CD4-positive, alpha-beta memory T cell (primary cell): ENCODE data around the gene ABCC10. TPM values are rescaled to one million over a fixed set of nuclear protein-coding genes. Genes with fewer than 3 reads are reported as not detected.
A peak's percentile ranks its signal among the peaks of the same experiment; 100 is the strongest.
"Not testable (repeated sequence)": the region's sequence is repeated elsewhere in the genome, so short reads cannot be mapped to it uniquely, and the experiment has no call there.

Source experiments
- CTCF ChIA-PET: fragments of 350-600 bp; sonication (Branson Sonifier 250); formaldehyde crosslinking; loops from one replicate; lab custom pipeline; 2021; ENCODE audit warnings: inconsistent platforms; ENCODE audit not compliant: partially characterized antibody; lab: Charles Lee
- POLR2A ChIA-PET: fragments of 350-600 bp; sonication (Branson Sonifier 250); formaldehyde crosslinking; loops from one replicate; lab custom pipeline; 2021; ENCODE audit not compliant: partially characterized antibody; lab: Charles Lee
- DNase-seq, 5 donors: peaks; one replicate each; pipeline versions ENCODE4 v3.0.0 to v3.0.0-alpha.2; 2020 to 2022; ENCODE audit warnings: mixed read lengths in 1 of 5
- H3K27ac ChIP-seq: one replicate; pipeline ENCODE4 v1.7.0; 2013; ENCODE audit warnings: low read depth, low read length
- H3K27me3 ChIP-seq: 2 replicates; pipeline ENCODE4 v1.7.0; 2013; ENCODE audit warnings: mild to moderate bottlenecking, low read length, moderate library complexity; ENCODE audit not compliant: insufficient read depth
- H3K36me3 ChIP-seq: 2 replicates; pipeline ENCODE4 v1.7.0; 2013; ENCODE audit warnings: mild to moderate bottlenecking, low read length, moderate library complexity; ENCODE audit not compliant: insufficient read depth
- H3K4me1 ChIP-seq: 2 replicates; pipeline ENCODE4 v1.7.0; 2013; ENCODE audit warnings: mild to moderate bottlenecking, low read length, moderate library complexity; ENCODE audit not compliant: insufficient read depth
- H3K4me3 ChIP-seq, 2 donors: one replicate each; pipeline ENCODE4 v1.7.0; 2013; ENCODE audit warnings: low read length in 2 of 2, mild to moderate bottlenecking in 1 of 2
- H3K9me3 ChIP-seq, 2 donors: one replicate each; pipeline ENCODE4 v1.7.0; 2013; ENCODE audit warnings: low read length in 2 of 2, control low read depth in 1 of 2; ENCODE audit not compliant: control insufficient read depth in 1 of 2
- H3K27ac Mint-ChIP-seq, 7 donors: one replicate each; pipeline ENCODE4 v1.8.0; 2020 to 2021; ENCODE audit warnings: mixed read lengths in 7 of 7, mild to moderate bottlenecking in 6 of 7, inconsistent platforms in 3 of 7, moderate library complexity in 3 of 7
- H3K27me3 Mint-ChIP-seq, 2 donors: one replicate each; pipeline ENCODE4 v1.8.0; 2020 to 2021; ENCODE audit warnings: mixed read lengths in 2 of 2
- H3K36me3 Mint-ChIP-seq, 2 donors: one replicate each; pipeline ENCODE4 v1.8.0; 2020 to 2021; ENCODE audit warnings: mixed read lengths in 2 of 2, inconsistent platforms in 1 of 2, mild to moderate bottlenecking in 1 of 2
- H3K4me1 Mint-ChIP-seq, 4 donors: one replicate each; pipeline ENCODE4 v1.8.0; 2020 to 2021; ENCODE audit warnings: mixed read lengths in 4 of 4, mild to moderate bottlenecking in 1 of 4
- H3K4me3 Mint-ChIP-seq, 8 donors: one replicate each; pipeline ENCODE4 v1.8.0; 2020 to 2021; ENCODE audit warnings: mixed read lengths in 8 of 8, mild to moderate bottlenecking in 7 of 8, moderate library complexity in 6 of 8, inconsistent platforms in 3 of 8
- H3K9me3 Mint-ChIP-seq, 8 donors: one replicate each; pipeline ENCODE4 v1.8.0; 2020 to 2021; ENCODE audit warnings: mixed read lengths in 8 of 8, mild to moderate bottlenecking in 5 of 8, inconsistent platforms in 3 of 8, moderate library complexity in 1 of 8
- intact Hi-C: fragments of 100-400 bp; cut with micrococcal nuclease; formaldehyde crosslinking; loops from one replicate; pipeline ENCODE4 v1.15.1; 2023
- polyA plus RNA-seq, 2 donors: library from polyadenylated mRNA; unstranded; fragments of 300-500 nt; fragmentation: Illumina TruSeq; gene quantifications; one replicate each; pipeline ENCODE4 v1.2.3, GENCODE V29; 2021
- total RNA-seq, 2 experiments: library from RNA; stranded (reverse); gene quantifications; one replicate each; pipeline ENCODE4 v1.2.3, GENCODE V29; 2021

ABCC10 gene
- total and polyA plus RNA-seq, 4 experiments from 2014 or later: 11.4 to 80.0 (median 47.4) TPM

GRCh38 chr6:43454696-43455530 is 27.6 kb downstream of the ABCC10 start:
- peak overlapping the region; percentile 62 to 88 (median 84) for H3K4me3 Mint-ChIP-seq
- H3K9me3 ChIP-seq: no peaks in the 10 kb centered on the region
- H3K4me1 Mint-ChIP-seq: peaks cover 7 to 23% (median 10%) of the 10 kb centered on the region in 4 donors
- POLR2A ChIA-PET: interaction anchor here (0.8 to 3.8 kb wide), 11 partner anchors 22 to 441 kb away, joined by 3 to 19 read pairs (median 4); partner anchors contain the start of genes ABCC10, KLHDC3, LRRC73 and MEA1
- peak; percentile 26 to 50 (median 31) for DNase-seq
- intact Hi-C loops: loop anchor here (1.0 to 10.0 kb wide), 7 partner anchors 22 to 90 kb away; partner anchors contain the start of genes ABCC10, LRRC73, POLR1C and TJAP1
- peak overlapping the region; percentile 52 to 68 for H3K4me3 ChIP-seq
- H3K4me1 ChIP-seq: peaks cover 15% of the 10 kb centered on the region
- H3K9me3 Mint-ChIP-seq: peaks cover 0 to 2% (median 0%) of the 10 kb centered on the region in 8 donors
- H3K27me3 Mint-ChIP-seq: peaks cover 2 to 5% of the 10 kb centered on the region in 2 donors
- peaks cover 7% of the 10 kb centered on the region for H3K36me3 ChIP-seq
- CTCF ChIA-PET: interaction anchor here (0.6 to 5.6 kb wide), 9 partner anchors 11 to 71 kb away, joined by 3 to 64 read pairs (median 5); partner anchors contain the start of gene TJAP1
- peaks cover 0 to 19% of the 10 kb centered on the region in 2 donors for H3K36me3 Mint-ChIP-seq
- no peaks in the 10 kb centered on the region for H3K27me3 ChIP-seq
- peak overlapping the region; percentile 36 for H3K27ac ChIP-seq
- H3K27ac Mint-ChIP-seq: peak overlapping the region in 6 of 7 donors; percentile 10 to 86 (median 76)

- peaks cover 0 to 2% (median 0%) of the 10 kb centered on the region in 8 donors for H3K9me3 Mint-ChIP-seq
- intact Hi-C loops: loop anchor here (1.0 to 10.0 kb wide), 6 partner anchors 22 to 91 kb away; partner anchors contain the start of genes ABCC10, LRRC73, POLR1C and TJAP1
- Histone ChIP-seq H3K4me3 (peak within 1 kb of the TSS; percentile 52 to 68), H3K36me3 (no peaks in the 10 kb centered on the region), H3K27me3 (no peaks in the 10 kb centered on the region), H3K9me3 (no peaks in the 10 kb centered on the region), H3K4me1 (peaks cover 15% of the 10 kb centered on the region), H3K27ac (peak within 1 kb of the TSS; percentile 36)
- DNase-seq: peak; percentile 41 to 60 (median 47)
- peak within 1 kb of the TSS; percentile 84 to 94 (median 90) for H3K4me3 Mint-ChIP-seq
- peaks cover 7 to 23% (median 10%) of the 10 kb centered on the region in 4 donors for H3K4me1 Mint-ChIP-seq
- ChIA-PET CTCF (interaction anchor here (0.7 to 5.6 kb wide), 5 partner anchors 12 to 51 kb away, joined by 3 to 64 read pairs (median 28); no protein-coding TSS in a partner anchor), POLR2A (interaction anchor here (0.8 to 3.8 kb wide), 15 partner anchors 22 to 476 kb away, joined by 3 to 19 read pairs (median 4); partner anchors contain the start of genes ABCC10, KLHDC3, LRRC73 and MEA1)
- peak within 1 kb of the TSS; percentile 67 to 91 (median 86) for H3K27ac Mint-ChIP-seq
- peaks cover 2 to 5% of the 10 kb centered on the region in 2 donors for H3K27me3 Mint-ChIP-seq
- peaks cover 0 to 13% of the 10 kb centered on the region in 2 donors for H3K36me3 Mint-ChIP-seq
Observed at GRCh38 chr6:43455531-43456428, 28.4 kb downstream of the ABCC10 start, which contains the start of gene DLK2. Gene DLK2, minus strand, starts transcription at chr6:43455548. Its CDS starts 723 bp downstream, at chr6:43454825.

GRCh38 chr6:43457643-43458042 is 30.3 kb downstream of the ABCC10 start:
- ChIA-PET POLR2A (interaction anchor here (3.2 kb wide), 1 partner anchor 30 kb away, joined by 12 read pairs; the partner anchor contains the start of gene ABCC10), CTCF (interaction anchor here (0.7 to 5.6 kb wide), 2 partner anchors 30 to 49 kb away, joined by 3 to 64 read pairs; partner anchors contain the start of gene ABCC10)
- Histone ChIP-seq H3K4me3 (no peak overlapping the region), H3K27ac (no peak overlapping the region), H3K36me3 (no peaks in the 10 kb centered on the region), H3K27me3 (no peaks in the 10 kb centered on the region), H3K9me3 (no peaks in the 10 kb centered on the region), H3K4me1 (peaks cover 15% of the 10 kb centered on the region)
- Mint-ChIP-seq H3K27me3 (peaks cover 5 to 13% of the 10 kb centered on the region in 2 donors), H3K9me3 (peaks cover 0 to 2% (median 0%) of the 10 kb centered on the region in 8 donors), H3K27ac (no peak overlapping the region), H3K4me3 (peak overlapping the region in 2 of 8 donors; percentile 6 to 21), H3K36me3 (peaks cover 0 to 6% of the 10 kb centered on the region in 2 donors), H3K4me1 (peaks cover 7 to 23% (median 10%) of the 10 kb centered on the region in 4 donors)
- no peak for DNase-seq
- intact Hi-C loops: loop anchor here (10.0 kb wide), 1 partner anchor 93 kb away; the partner anchor contains the start of gene ZNF318

- H3K9me3 Mint-ChIP-seq, H3K9me3 ChIP-seq, H3K27me3 ChIP-seq, CTCF ChIA-PET, H3K27ac Mint-ChIP-seq, H3K4me3 Mint-ChIP-seq, POLR2A ChIA-PET, H3K36me3 ChIP-seq, H3K36me3 Mint-ChIP-seq, H3K4me3 ChIP-seq, DNase-seq, H3K27ac ChIP-seq: not testable (repeated sequence)
- peaks cover 15% of the 10 kb centered on the region for H3K4me1 ChIP-seq
- H3K4me1 Mint-ChIP-seq: peaks cover 7 to 23% (median 10%) of the 10 kb centered on the region in 4 donors
- H3K27me3 Mint-ChIP-seq: peaks cover 5 to 15% of the 10 kb centered on the region in 2 donors
- intact Hi-C loops: loop anchor here (10.0 kb wide), 1 partner anchor 93 kb away; the partner anchor contains the start of gene ZNF318
Observed at GRCh38 chr6:43458154-43458553, 30.8 kb downstream of the ABCC10 start.

GRCh38 chr6:43459535-43459934 is 32.2 kb downstream of the ABCC10 start:
- intact Hi-C loops: loop anchor here (10.0 kb wide), 1 partner anchor 95 kb away; the partner anchor contains the start of gene ZNF318
- CTCF ChIA-PET: interaction anchor here (0.9 to 1.1 kb wide), 2 partner anchors 17 to 47 kb away, joined by 3 to 4 read pairs; no protein-coding TSS in a partner anchor

GRCh38 chr6:43460032-43460431 is 32.7 kb downstream of the ABCC10 start:
- no peaks in the 10 kb centered on the region for H3K27me3 ChIP-seq
- DNase-seq: no peak
- Mint-ChIP-seq H3K36me3 (peaks cover 0 to 4% of the 10 kb centered on the region in 2 donors), H3K27ac (no peak overlapping the region), H3K4me1 (peaks cover 6 to 13% (median 8%) of the 10 kb centered on the region in 4 donors), H3K9me3 (peaks cover 0 to 2% (median 0%) of the 10 kb centered on the region in 8 donors), H3K4me3 (no peak overlapping the region), H3K27me3 (peaks cover 5 to 15% of the 10 kb centered on the region in 2 donors)
- CTCF ChIA-PET: interaction anchor here (0.6 to 1.3 kb wide), 3 partner anchors 11 to 76 kb away, joined by 3 to 5 read pairs (median 4); no protein-coding TSS in a partner anchor
- POLR2A ChIA-PET: interaction anchor here (0.8 kb wide), 1 partner anchor 33 kb away, joined by 6 read pairs; the partner anchor contains the start of gene ABCC10
- peaks cover 7% of the 10 kb centered on the region for H3K4me1 ChIP-seq
- no peak overlapping the region for H3K27ac ChIP-seq
- H3K4me3 ChIP-seq: no peak overlapping the region
- no peaks in the 10 kb centered on the region for H3K36me3 ChIP-seq
- H3K9me3 ChIP-seq: no peaks in the 10 kb centered on the region
- intact Hi-C loops: no loop called here

More at GRCh38 chr6:43459535-43459934, 32.2 kb downstream of the ABCC10 start:
- Histone ChIP-seq H3K4me1 (peaks cover 10% of the 10 kb centered on the region), H3K4me3 (no peak overlapping the region), H3K27ac (no peak overlapping the region), H3K36me3 (no peaks in the 10 kb centered on the region), H3K27me3 (no peaks in the 10 kb centered on the region), H3K9me3 (no peaks in the 10 kb centered on the region)
- peaks cover 0 to 4% of the 10 kb centered on the region in 2 donors for H3K36me3 Mint-ChIP-seq
- peaks cover 5 to 15% of the 10 kb centered on the region in 2 donors for H3K27me3 Mint-ChIP-seq
- H3K4me3 Mint-ChIP-seq: no peak overlapping the region
- H3K9me3 Mint-ChIP-seq: peaks cover 0 to 2% (median 0%) of the 10 kb centered on the region in 8 donors
- POLR2A ChIA-PET: no interaction called here
- H3K27ac Mint-ChIP-seq: no peak overlapping the region
- H3K4me1 Mint-ChIP-seq: peaks cover 6 to 13% (median 8%) of the 10 kb centered on the region in 4 donors
- no peak for DNase-seq
